Activated T-cell treated with anti-CD3 and anti-CD28 coated beads, Interleukin-2, amount 50 U/mL, for 1 hour (primary cell): ENCODE measurements around the gene CAPN11.
"Not testable (repeated sequence)": the region's sequence is repeated elsewhere in the genome, so short reads cannot be mapped to it uniquely, and the experiment has no call there.

Source experiments
- DNase-seq: peaks from one replicate; pipeline ENCODE4 v3.0.0-alpha.2; 2020

CAPN11 gene

DNA sequence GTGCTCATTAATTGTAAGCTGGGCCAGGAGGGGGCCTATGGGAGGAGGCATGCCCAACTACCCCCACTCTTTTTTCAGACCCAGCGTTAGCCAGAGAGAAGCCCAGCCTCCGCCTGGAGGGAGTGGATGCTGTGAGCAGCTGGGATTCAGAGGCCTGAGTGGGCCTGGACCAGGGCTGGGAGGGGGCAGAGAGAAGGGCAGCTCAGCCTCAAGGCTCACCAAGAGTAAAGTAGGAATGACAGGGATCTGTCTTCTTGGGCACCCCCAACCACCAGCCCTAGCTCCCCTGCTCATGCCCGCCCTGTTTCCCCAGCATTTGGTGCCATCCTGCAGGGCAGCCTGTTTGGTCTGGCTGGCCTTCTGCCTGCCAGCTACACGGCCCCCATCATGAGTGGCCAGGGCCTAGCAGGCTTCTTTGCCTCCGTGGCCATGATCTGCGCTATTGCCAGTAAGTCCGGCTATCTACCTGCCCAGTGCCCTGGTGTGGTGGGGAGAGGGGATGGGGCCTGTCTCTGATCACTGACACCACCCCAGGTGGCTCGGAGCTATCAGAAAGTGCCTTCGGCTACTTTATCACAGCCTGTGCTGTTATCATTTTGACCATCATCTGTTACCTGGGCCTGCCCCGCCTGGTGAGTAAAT lies 71.5 kb downstream of the CAPN11 start:
- no peak for DNase-seq

- not testable (repeated sequence) for DNase-seq
These were observed 72.8 kb downstream of the CAPN11 start for GRCh38 chr6:44231426-44231825.

DNA sequence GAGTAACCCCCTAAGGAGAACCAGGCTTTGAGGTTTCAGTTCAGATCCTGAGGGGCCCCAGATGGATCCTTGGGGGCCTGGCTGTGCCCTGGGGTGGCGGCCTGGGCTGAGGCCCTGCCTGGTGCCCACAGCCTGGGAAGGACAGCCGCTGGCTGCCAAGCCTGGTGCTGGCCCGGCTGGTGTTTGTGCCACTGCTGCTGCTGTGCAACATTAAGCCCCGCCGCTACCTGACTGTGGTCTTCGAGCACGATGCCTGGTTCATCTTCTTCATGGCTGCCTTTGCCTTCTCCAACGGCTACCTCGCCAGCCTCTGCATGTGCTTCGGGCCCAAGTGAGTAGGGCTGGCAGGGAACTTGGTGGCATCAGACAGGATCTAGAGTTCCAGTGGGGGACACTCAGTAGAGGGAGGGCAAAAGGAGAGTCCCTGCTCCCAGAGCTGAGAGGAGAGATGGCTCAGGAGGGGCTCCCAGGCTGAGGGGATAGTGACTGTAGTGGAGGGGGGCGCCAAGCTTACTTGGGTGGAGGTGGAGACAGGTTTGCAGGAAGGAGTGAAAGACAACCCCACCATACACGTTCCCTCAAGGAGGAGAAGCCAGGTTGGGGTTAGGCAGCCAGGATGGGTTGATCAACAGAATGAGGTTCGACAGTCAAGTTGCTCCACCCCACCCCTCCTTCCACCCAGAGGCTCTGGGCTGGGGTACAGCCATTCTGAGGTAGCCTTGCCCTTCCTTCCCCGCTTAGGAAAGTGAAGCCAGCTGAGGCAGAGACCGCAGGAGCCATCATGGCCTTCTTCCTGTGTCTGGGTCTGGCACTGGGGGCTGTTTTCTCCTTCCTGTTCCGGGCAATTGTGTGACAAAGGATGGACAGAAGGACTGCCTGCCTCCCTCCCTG lies 74.3 kb downstream of the CAPN11 start:
- no peak for DNase-seq

- no peak for DNase-seq
These were observed 75.0 kb downstream of the CAPN11 start for GRCh38 chr6:44233567-44234100.
